ENCODE data around the gene COMMD7. TPM values are rescaled to one million over a fixed set of nuclear protein-coding genes. Genes with fewer than 3 reads are reported as not detected.

The COMMD7 gene
- total RNA-seq, 1 experiment from 2014 or later = 13.2 TPM

Other genes starting within 250 kb of the COMMD7 start
- gene NOL4L, start 158.1 kb downstream of the COMMD7 start, total RNA-seq (2021; ENCODE audit: unreplicated experiment) = 5.9 TPM
- not detected for gene C20orf203, start 69.5 kb downstream of the COMMD7 start, total RNA-seq (2021; ENCODE audit: unreplicated experiment)
- gene DNMT3B, start 18.9 kb upstream of the COMMD7 start, total RNA-seq (2021; ENCODE audit: unreplicated experiment) = 22.2 TPM
- gene MAPRE1, start 76.5 kb upstream of the COMMD7 start, total RNA-seq (2021; ENCODE audit: unreplicated experiment) = 118 TPM
- 0.42 TPM for gene EFCAB8, start 115.5 kb upstream of the COMMD7 start, total RNA-seq (2021; ENCODE audit: unreplicated experiment)

Data from HCT116 (cell line).